LNCaP clone FGC (cell line): ENCODE results near the gene FSHR.

Experiments used
- DNase-seq: peaks from one replicate; pipeline ENCODE4 v3.0.0-alpha.2; 2011; ENCODE audit warnings: low read depth
- H3K4me3 ChIP-seq: 2 replicates; pipeline ENCODE4 v1.5.1; 2011; ENCODE audit warnings: mild to moderate bottlenecking, low read depth, low read length, control low read depth
- TF ChIP-seq, protein P1 (sequence below): IDR thresholded peaks from 2 replicates; pipeline ENCODE4 v1.5.1; 2012; ENCODE audit warnings: mild to moderate bottlenecking; ENCODE audit not compliant: control insufficient read depth, insufficient read depth; ENCODE audit errors: extremely low read depth

The FSHR gene

DNA sequence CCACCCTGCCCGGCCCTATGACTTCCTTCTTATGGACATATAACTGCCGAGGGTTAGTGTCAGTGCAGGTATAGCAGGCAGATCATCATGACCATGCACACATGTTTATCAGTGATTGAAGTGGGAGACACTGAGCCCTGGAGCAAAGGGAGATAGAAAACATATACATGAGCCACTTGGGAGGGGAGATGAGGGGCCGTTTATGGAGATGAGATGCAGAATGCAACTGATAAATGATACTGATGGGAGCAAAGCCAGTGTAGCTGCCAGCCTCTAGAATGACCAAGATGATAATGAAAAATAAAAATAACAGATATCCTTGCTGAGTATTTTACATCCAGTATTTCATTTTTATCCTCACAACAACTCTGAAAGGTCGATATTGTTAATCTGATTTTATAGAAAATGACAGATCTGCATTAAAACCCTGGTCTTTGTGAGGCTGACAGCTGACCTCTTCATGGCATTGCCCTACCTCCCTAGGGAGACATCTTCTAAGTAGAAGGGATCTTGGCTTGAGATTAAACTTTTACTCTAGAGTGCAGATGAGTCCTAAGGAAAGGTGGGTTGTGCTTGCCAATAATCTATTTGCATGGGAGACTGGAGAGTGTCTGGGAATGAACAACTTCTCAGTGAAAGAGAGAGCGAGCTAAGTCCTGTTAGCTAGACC lies 220.4 kb downstream of the FSHR start:
- DNase-seq, result no peak
- TF ChIP-seq, protein P1, sequence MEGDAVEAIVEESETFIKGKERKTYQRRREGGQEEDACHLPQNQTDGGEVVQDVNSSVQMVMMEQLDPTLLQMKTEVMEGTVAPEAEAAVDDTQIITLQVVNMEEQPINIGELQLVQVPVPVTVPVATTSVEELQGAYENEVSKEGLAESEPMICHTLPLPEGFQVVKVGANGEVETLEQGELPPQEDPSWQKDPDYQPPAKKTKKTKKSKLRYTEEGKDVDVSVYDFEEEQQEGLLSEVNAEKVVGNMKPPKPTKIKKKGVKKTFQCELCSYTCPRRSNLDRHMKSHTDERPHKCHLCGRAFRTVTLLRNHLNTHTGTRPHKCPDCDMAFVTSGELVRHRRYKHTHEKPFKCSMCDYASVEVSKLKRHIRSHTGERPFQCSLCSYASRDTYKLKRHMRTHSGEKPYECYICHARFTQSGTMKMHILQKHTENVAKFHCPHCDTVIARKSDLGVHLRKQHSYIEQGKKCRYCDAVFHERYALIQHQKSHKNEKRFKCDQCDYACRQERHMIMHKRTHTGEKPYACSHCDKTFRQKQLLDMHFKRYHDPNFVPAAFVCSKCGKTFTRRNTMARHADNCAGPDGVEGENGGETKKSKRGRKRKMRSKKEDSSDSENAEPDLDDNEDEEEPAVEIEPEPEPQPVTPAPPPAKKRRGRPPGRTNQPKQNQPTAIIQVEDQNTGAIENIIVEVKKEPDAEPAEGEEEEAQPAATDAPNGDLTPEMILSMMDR, result no peak
- no peak overlapping the region for H3K4me3 ChIP-seq

DNA sequence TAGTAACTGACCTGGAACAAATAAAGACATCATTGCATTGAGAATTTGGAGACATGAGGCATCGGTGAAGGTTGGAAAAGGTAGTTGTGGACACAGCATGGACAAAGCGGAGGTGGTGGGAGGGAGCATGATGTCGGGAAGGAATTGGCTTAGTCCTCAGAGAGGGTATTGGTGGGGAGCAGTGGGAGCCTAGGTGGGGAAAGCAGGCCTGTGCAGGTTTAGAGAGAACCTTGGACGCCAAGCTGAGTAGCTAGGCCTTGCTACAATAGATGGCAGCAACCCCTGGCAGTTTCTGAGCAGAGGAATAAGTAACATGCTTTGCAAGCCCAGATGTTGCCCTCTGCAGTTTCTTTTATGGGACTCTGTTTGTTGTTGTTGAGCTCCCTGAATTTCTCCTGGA lies 221.6 kb downstream of the FSHR start:
- H3K4me3 ChIP-seq, result no peak overlapping the region
- DNase-seq, result no peak
- TF ChIP-seq, protein P1, result no peak

DNA sequence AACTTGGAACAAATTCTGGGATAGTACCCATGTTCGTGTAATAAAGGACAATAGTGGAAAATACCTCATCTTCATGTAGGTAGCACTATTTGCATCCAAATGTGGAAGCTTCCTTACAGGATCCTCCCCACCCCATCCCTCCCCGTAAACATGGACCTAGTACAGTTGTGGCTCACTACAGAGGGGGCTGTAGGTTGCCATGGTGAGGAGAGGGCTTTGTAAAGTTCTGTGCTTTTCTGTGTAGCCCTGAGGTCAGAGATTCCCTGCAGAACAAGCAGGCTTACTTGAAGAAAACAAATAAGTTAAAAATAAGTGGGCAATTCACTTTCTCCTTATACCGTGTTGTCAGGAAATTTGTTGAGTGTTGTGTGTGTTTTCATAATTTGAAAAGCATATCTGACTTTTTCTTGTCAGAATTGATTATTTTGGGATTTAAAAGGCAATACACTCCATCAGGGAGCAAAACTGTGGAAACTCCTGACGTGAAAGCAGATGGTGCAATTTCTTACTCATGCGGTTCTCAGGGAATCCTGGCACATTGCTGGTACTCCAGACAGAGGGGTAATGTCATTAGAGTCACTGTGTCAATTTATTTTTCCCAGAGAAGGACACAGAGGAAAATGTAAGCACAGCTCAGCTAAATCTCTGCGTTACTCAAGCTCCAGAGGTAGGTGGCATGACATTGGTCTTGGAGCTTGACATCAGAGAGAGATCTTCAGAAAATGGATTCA lies 224.6 kb downstream of the FSHR start:
- TF ChIP-seq, protein P1, result no peak
- DNase-seq, result no peak

DNA sequence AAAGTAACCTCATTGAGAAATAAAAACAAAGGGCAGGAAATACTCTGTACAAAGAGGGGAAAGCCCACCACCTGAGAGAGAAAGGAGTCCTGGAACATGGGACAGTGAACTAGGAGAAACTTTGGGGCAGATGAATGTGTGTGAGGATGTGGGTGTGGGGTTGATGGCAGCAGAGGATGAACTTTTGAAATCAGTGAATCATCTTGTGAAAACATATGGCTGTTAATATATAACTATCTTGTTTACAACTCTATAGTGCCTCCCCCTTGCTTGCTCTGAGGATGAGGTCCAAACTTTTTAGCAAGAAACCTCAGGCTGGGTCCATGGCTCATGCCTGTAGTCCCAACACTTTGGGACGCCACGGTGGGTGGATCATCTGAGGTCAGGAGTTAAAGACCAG lies 227.0 kb downstream of the FSHR start:
- no peak for DNase-seq
- TF ChIP-seq, protein P1, result no peak
- no peak overlapping the region for H3K4me3 ChIP-seq

More for the DNA sequence above, 224.6 kb downstream of the FSHR start:
- no peak overlapping the region for H3K4me3 ChIP-seq

DNA sequence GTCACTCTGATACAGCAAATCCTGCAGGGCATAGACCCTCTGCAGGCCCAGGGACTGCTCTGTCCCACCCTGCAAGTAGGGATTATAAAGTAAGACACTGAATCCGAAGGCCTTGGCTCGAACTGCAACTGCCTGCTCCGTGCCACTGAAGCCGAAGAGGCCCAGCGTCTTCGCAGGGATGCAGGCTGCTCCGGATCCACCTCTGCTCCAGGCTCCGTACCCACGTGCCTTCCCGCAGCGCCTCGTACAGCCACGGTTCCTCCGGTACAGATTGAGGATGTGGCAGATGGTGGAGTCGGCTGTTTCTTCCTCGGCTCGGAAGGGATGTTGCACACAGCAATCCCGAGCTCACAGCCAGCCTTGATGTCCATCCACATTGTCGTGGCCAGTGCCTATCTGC lies 238.4 kb downstream of the FSHR start:
- TF ChIP-seq, protein P1, result no peak
- H3K4me3 ChIP-seq, result no peak overlapping the region
- DNase-seq, result no peak

DNA sequence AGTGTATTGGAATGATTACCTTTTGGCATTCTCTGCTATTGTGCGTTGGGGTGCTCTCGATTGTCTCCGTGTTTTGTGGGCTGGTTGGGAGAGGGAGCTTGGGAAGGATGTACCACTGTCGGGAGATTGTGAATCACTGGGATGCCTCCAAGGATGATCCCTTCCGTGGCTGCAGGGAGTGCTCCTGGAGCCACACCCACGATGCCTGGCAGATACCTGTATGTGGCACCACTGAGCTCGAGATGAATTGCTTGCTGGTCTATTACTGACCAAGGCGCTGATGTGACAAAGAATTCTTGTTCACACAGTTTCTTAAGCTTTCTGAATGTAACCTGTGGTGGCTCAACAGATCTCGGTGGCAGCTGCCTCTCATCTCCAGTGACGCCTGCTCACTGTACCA lies 239.1 kb downstream of the FSHR start:
- H3K4me3 ChIP-seq, result no peak overlapping the region
- TF ChIP-seq, protein P1, result no peak
- no peak for DNase-seq
